BE2C (cell line): ENCODE data around the gene NPFFR1.

ENCODE experiments used
- DNase-seq: peaks from one replicate; pipeline ENCODE4 v3.0.0-alpha.2; 2020
- H3K27me3 ChIP-seq: fragments of 250-450 bp; sonication (Bioruptor Pico); 2 replicates; pipeline ENCODE4 v1.5.1; 2020; ENCODE audit warnings: mild to moderate bottlenecking
- H3K36me3 ChIP-seq: fragments of 250-450 bp; sonication (Bioruptor Pico); 2 replicates; pipeline ENCODE4 v1.5.1; 2020; ENCODE audit warnings: mild to moderate bottlenecking
- H3K4me1 ChIP-seq: fragments of 250-450 bp; sonication (Bioruptor Pico); 2 replicates; pipeline ENCODE4 v1.5.1; 2020
- H3K4me3 ChIP-seq: 2 replicates; pipeline ENCODE4 v1.5.1; 2011; ENCODE audit warnings: low read depth, low read length
- H3K9me3 ChIP-seq: fragments of 250-450 bp; sonication (Bioruptor Pico); 2 replicates; pipeline ENCODE4 v1.5.1; 2020
- TF ChIP-seq, protein P1 (sequence below): IDR thresholded peaks from 2 replicates; pipeline ENCODE4 v1.5.1; 2012; ENCODE audit warnings: mild to moderate bottlenecking, low read depth, low read length

NPFFR1 gene

DNA sequence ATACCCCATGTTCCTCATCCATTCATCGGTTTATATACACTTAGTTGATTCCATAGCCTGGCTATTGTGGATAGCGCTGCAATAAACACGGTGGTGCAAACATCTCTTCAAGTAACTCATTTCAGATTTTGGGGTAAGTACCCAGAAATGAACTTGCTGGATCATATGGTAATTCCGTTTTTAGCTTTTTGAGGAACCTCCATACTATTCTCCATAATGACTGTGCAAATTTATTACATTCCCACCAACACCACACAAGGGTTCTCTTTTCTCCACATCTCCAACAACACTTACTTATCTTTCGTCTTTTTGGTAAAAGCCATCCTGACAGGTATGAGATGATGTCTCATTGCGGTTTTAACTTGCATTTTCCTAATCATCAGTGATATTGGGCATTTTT, 3.7 kb downstream of the NPFFR1 start:
- Histone ChIP-seq H3K36me3 (no peaks in the 10 kb centered on the region), H3K9me3 (peaks cover 6% of the 10 kb centered on the region; the same call in 1 of the 2 replicates), H3K4me1 (no peaks in the 10 kb centered on the region), H3K27me3 (peaks cover 31% of the 10 kb centered on the region), H3K4me3 (no peak overlapping the region)
- TF ChIP-seq, protein P1, sequence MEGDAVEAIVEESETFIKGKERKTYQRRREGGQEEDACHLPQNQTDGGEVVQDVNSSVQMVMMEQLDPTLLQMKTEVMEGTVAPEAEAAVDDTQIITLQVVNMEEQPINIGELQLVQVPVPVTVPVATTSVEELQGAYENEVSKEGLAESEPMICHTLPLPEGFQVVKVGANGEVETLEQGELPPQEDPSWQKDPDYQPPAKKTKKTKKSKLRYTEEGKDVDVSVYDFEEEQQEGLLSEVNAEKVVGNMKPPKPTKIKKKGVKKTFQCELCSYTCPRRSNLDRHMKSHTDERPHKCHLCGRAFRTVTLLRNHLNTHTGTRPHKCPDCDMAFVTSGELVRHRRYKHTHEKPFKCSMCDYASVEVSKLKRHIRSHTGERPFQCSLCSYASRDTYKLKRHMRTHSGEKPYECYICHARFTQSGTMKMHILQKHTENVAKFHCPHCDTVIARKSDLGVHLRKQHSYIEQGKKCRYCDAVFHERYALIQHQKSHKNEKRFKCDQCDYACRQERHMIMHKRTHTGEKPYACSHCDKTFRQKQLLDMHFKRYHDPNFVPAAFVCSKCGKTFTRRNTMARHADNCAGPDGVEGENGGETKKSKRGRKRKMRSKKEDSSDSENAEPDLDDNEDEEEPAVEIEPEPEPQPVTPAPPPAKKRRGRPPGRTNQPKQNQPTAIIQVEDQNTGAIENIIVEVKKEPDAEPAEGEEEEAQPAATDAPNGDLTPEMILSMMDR = no peak
- no peak for DNase-seq

DNA sequence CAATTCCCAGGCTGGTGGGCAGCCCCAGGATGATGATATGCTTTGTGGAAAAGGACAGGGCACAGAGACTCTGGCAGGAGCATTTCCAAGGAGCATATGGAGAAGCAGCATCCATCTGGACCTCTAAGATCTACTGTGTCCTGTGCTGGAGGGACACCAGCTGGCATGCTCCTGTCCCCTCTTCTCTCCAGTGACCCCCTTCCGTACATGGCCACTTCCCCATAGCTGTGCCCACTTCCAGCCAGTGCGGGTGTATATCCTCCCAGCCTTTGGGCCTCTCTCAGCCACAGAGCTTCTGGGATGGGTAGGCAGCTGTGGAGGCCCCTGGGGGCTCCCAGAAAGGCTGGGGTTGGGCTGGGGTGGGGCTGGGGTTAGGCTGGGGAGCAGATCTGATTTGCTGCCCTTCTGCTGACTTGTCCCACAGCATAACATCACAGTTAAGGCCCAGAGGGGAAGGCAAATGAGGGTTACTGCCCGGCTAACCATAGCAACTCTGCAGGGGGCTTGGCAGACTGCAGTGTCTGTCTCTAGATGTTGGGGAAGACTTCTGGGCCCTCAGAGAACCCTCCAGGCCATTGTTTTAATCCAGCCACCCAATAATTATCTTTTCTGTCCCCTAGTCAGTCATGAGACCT, 6.3 kb downstream of the NPFFR1 start:
- Histone ChIP-seq H3K4me1 (no peaks in the 10 kb centered on the region), H3K9me3 (no peaks in the 10 kb centered on the region; the same call in 1 of the 2 replicates), H3K4me3 (no peak overlapping the region), H3K36me3 (no peaks in the 10 kb centered on the region), H3K27me3 (peaks cover 9% of the 10 kb centered on the region)
- DNase-seq = no peak
- TF ChIP-seq, protein P1 = no peak

DNA sequence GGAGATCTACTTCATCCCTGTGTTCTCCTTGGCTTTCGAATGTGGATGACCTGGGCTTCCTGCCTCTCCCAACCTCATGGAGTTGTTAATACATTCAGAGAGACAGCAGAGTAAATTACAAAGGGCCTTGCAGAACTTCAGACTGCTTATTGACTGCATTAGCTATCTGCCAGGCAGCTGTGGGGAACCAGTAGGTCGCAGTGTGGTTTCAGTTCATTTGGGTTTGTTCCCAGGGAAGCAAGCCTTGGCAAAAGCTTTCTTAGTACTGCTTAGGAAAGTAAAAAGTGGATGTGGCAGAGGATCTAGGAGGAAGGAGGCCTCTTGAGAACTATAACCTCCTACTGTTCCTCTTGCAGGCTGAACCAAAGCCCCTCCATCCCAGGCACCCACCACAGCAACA, 9.2 kb downstream of the NPFFR1 start:
- H3K36me3 ChIP-seq = no peaks in the 10 kb centered on the region

DNA sequence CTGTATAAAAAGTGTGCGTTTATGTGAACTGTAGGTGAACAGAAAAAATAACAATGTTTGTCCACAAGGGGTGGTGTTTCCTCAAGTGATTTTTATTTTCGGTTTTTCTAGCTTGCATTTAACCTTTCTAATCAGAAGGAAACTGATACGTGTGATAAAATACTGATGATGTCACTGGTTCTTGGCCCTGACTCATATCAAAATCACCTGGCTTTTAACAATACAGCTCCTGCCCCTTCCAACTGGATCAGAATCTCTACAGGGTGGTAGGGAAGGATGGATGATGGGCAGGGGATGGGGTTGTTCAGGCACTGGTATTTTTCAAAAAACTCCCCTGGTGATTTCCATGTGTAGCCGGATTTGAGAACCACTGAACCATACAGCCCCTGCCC, 10.9 kb downstream of the NPFFR1 start:
- Histone ChIP-seq H3K4me3 (peak overlapping the region; percentile 32; the same call in 1 of the 2 replicates), H3K9me3 (no peaks in the 10 kb centered on the region; the same call in 1 of the 2 replicates), H3K27me3 (no peaks in the 10 kb centered on the region), H3K36me3 (no peaks in the 10 kb centered on the region), H3K4me1 (no peaks in the 10 kb centered on the region; the same call in 1 of the 2 replicates)
- TF ChIP-seq, protein P1 = peak; percentile 33
- DNase-seq = no peak

More for the DNA sequence above, 9.2 kb downstream of the NPFFR1 start:
- no peaks in the 10 kb centered on the region; the same call in 1 of the 2 replicates for H3K9me3 ChIP-seq
- no peak for DNase-seq
- no peaks in the 10 kb centered on the region for H3K27me3 ChIP-seq
- no peak overlapping the region for H3K4me3 ChIP-seq
- no peaks in the 10 kb centered on the region; the same call in 1 of the 2 replicates for H3K4me1 ChIP-seq
- TF ChIP-seq, protein P1 = no peak

DNA sequence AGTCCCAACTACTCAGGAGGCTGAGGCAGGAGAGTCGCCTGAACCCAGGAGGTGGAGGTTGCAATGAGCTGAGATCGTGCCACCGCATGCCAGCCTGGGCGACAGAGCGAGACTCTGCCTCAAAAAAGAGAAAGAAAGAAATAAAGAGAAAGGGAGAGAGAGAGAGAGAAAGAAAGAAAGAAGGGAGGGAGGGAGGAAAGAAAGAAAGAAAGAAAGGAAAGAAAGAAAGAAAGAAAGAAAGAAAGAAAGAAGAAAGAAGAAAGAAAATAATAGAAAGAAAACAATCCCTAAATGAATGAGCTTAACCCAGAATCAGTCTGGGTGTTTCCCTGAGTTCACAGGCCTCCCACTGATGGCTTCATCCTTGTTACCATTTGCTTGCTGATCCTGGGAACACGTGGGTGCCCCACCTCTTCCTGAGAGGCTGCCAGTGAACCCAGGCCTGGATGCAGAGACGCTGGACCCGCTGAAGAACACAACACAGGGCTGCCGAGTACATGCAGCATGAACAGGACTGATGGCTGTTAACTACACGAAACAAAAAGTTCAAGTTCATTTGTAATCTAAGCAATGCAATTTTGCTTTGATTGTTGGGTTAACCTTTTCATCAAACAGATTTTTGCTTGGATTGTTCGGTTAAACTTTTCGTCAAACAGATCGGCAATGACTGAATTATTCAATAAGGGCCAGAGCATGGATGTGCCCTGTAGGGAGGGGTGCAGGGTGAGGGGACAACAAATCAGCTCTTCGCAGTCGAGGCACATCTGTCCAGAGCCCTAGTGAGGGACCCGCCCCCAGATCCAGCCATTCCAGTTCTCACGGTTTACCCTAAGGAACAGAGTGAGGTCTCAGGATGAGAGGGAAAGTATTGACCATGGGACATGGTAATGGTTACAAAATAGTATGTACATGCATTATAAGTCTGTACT, 11.5 kb downstream of the NPFFR1 start:
- Histone ChIP-seq H3K4me3 (no peak overlapping the region; the same call in 1 of the 2 replicates), H3K36me3 (no peaks in the 10 kb centered on the region), H3K9me3 (no peaks in the 10 kb centered on the region; the same call in 1 of the 2 replicates), H3K4me1 (no peaks in the 10 kb centered on the region; the same call in 1 of the 2 replicates), H3K27me3 (no peaks in the 10 kb centered on the region)
- TF ChIP-seq, protein P1 = no peak
- DNase-seq = no peak
